HG02970 (cell line): ENCODE results near the gene DYNC2I2.
"Not testable (repeated sequence)": the region's sequence is repeated elsewhere in the genome, so short reads cannot be mapped to it uniquely, and the experiment has no call there.

ENCODE experiments used
- ATAC-seq: cut with Tn5 transposase; IDR thresholded peaks from one replicate; pipeline ENCODE4 v1.9.1; 2021; ENCODE audit warnings: mild to moderate bottlenecking, moderate library complexity, moderate number of reproducible peaks; ENCODE audit not compliant: unreplicated experiment, low FRiP score

DYNC2I2 gene

GRCh38 chr9:128621730-128622455, 34.8 kb downstream of the DYNC2I2 start:
- ATAC-seq: no peak

- ATAC-seq: no peak
Measured at GRCh38 chr9:128619779-128620178, 36.9 kb downstream of the DYNC2I2 start.

DNA sequence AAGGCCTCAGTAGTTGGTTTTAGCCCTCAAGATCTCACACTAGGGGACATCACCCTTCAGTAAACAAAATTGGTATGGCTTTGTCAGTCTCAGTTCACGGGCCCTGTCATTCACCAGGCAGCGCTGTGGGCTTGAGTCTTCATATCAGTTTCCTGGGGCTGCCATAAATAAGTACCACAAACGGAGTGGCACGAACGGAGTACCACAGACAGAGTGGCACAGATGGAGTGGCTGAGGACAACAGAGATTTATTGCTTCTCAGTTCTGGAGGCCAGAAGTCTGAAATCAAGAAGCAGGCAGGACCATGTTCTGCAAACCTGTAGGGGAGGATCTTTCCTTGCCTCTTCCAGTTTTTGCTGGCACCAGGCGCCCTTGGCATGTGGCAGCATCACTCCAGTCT, 37.5 kb downstream of the DYNC2I2 start:
- ATAC-seq: no peak

DNA sequence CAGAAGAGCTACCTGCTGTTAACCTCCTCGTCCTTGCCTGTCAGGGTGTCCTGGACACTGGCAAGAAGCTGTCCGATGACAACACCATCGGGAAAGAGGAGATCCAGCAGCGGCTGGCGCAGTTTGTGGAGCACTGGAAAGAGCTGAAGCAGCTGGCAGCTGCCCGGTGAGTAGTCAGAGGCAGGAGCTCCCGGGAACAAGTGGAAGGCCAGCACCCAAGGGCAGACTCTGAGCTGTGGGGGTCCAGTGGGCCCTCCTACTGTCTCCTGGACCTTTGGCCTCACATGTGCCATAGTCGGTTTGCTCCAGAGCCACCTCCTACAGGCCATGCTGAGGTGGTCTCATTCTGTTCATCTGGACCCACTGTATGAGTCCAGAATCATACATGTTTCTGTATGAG, 38.7 kb downstream of the DYNC2I2 start:
- ATAC-seq: no peak

DNA sequence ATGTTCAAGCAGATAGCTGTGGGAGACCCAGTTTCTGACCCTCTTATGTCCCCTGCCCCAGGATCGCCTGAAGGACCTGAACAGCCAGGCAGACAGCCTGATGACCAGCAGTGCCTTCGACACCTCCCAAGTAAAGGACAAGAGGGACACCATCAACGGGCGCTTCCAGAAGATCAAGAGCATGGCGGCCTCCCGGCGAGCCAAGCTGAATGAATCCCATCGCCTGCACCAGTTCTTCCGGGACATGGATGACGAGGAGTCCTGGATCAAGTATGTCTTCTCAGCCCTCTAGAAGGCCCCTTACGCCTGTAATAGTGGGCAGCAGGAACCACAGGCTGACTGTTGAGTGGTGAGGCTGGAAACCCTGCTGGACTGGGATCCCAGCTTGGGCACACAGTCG, 41.1 kb downstream of the DYNC2I2 start:
- ATAC-seq: no peak

DNA sequence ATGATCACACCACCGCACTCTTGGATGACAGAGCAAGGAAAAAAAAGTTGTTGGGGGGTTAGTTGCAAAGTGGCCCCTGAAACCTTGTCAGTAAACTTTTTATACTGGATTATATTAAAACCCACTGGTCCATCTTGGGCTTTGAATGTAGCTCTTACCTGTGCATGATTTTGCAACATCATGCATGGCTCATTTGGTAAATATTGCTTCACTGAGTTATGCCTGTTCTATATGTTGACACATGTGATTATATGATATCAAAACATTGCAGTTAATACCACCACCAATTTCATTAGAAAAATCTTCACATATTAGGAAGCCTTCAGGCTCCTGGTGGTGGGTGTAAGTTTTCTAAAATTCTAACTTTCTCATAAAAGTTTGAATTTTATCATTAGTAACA, 41.9 kb downstream of the DYNC2I2 start:
- ATAC-seq: no peak

DNA sequence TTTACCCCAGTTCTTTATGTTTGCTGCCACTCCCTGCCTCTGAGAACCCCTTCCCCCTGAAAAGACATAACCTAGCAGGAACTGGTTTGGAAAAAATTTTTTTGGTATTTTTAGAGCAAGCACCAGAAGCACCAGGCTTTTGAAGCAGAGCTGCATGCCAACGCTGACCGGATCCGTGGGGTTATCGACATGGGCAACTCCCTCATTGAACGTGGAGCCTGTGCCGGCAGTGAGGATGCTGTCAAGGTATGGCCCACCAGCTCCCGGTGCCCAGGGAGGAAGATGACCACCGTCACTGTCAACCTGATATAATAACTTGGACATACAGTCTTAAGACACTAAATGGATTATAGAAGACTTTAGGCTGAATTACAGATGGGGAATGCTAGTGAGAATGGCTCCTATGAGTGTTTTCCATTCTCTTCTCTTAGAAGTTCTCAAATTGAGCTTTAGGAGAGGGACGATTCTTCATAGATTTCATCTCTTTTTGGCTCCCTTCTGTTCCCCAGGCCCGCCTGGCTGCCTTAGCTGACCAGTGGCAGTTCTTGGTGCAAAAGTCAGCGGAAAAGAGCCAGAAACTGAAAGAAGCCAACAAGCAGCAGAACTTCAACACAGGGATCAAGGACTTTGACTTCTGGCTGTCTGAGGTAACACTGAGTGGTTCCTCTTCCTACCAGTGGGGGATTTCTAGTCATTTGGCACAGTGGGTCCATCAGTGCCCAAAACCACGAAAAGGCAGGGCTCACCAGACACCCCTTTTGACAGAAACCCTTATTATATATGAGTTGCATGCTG, 44.9 kb downstream of the DYNC2I2 start:
- ATAC-seq: no peak

DNA sequence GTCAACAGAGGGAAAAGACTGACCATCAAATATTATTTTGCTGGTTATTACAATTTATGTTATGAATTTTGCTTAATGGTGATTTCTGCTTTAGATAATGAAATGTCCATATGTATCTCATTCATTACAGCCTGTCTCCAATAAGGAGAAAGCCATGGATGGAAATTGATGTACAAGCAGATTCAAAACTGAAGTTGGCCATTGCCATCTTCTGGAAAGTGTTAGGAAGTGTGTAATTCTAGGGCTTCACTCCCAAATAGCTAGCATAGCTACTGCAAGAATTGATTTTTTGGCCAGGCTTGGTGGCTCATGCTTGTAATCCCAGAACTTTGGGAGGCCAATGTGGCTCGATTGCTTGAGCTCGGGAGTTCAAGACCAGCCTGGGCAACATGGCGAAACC, 45.8 kb downstream of the DYNC2I2 start:
- no peak for ATAC-seq

DNA sequence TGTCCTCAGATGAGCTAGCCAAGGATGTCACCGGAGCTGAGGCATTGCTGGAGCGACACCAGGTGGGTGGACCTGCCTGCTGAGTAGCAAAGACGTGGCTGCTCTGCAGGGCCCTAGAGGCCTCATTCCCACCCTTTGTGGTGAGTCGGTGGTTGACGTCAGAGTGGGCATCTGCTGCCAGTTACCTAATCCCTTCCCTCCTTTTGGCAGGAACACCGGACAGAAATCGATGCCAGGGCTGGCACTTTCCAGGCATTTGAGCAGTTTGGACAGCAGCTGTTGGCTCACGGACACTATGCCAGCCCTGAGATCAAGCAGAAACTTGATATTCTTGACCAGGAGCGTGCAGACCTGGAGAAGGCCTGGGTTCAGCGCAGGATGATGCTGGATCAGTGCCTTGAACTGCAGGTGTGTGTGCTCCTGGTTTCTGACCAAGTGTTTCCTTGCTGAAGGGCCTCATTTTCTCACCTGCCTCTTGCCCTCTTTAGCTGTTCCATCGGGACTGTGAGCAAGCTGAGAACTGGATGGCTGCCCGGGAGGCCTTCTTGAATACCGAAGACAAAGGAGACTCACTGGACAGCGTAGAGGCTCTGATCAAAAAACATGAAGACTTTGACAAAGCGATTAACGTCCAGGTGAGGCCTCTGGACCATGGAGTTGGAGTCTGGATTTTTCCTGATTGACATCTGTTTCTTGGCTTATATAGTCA, 48.9 kb downstream of the DYNC2I2 start:
- no peak for ATAC-seq

DNA sequence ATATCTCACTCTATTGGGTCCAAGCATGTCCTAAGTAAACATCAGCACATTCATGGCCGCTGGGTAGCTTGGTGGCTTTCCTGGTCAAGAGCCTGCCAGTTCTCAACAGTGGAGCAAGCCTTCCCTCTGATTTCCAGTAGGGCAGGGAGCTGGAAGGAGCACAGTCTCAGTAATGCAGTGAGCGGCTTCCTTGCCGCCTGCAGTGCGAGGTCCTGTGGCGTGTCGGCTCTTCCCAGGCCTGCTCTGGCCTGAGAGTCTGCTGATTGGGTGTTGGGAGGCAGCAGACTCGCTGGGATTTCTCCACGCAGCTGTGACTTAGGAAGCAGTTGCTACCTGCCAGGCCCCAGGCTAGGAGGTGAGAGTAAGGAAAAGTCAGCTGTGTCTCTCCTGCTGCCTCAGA, 53.0 kb downstream of the DYNC2I2 start:
- ATAC-seq: no peak

- no peak for ATAC-seq
Measured at GRCh38 chr9:128600099-128600498, 56.5 kb downstream of the DYNC2I2 start.

DNA sequence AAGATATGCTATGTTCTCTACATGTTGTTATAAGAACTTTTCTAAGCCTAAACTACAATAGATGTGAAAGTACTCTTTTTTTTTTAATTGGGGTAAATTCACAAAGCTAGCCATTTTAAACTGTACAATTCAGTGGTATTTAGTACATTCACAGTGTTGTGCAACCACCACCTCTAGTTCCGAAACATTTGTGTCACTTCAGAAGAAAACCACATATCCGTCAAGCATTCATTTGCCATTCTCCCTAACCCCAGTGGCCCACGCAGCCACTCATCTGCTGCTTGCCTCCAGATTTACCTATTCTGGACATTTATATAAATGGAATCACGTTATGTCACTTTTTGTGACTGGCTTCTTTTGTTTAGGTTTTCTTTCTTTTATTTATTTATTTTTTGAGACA, 61.2 kb downstream of the DYNC2I2 start:
- no peak for ATAC-seq

- ATAC-seq: no peak
Measured at GRCh38 chr9:128593856-128594255, 62.8 kb downstream of the DYNC2I2 start.

DNA sequence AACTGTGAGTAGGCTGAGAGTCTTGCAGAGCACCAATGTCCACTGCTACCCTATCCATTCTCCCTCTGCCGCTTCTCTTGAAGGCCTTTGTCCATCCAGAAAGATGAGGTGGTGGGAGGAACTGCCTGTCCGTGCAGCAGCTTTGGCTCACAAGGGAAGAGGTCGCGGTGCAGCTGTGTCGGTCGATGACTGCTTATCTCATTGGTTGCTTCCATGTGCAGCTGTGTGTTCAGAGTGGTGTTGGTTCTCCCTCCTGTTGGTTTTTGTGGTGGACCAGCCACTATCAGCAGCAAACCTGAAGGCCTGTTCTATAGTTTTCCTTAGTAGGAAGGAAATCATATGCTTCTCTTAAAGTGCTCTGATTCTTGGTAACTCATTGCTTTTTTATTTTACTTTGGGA, 63.6 kb downstream of the DYNC2I2 start:
- no peak for ATAC-seq

GRCh38 chr9:128588581-128589233, 67.9 kb downstream of the DYNC2I2 start:
- no peak for ATAC-seq

GRCh38 chr9:128587453-128587852, 69.2 kb downstream of the DYNC2I2 start:
- no peak for ATAC-seq

GRCh38 chr9:128586934-128587333, 69.7 kb downstream of the DYNC2I2 start:
- ATAC-seq: not testable (repeated sequence)

DNA sequence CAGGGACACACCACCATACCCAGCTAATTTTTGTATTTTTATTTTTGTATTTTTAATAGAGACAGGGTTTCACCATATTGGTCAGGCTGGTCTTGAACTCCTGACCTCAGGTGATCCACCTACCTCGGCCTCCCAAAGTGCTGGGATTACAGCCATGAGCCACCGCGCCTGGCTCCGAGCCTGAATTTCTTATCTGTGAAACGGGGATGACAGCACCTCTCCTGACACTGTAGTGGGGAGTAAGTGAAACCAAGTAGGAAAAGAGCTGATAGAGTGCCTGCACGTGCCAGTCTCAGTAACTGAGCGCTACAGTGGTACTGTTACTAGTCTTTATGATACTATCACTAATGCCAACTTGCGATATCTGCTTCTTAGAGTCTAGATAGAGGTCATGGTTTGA, 71.5 kb downstream of the DYNC2I2 start:
- not testable (repeated sequence) for ATAC-seq
